Nephron (organoid): ENCODE results near the gene SHISA4.

Experiments used
- H3K27ac Mint-ChIP-seq, 3 experiments: 2 replicates each; pipeline ENCODE4 v1.8.0; 2020; ENCODE audit warnings: mixed read lengths in 3 of 3, mild to moderate bottlenecking in 2 of 3, moderate library complexity in 1 of 3
- H3K27me3 Mint-ChIP-seq: 2 replicates; pipeline ENCODE4 v1.8.0; 2021; ENCODE audit warnings: low read depth, mild to moderate bottlenecking, moderate library complexity, mixed read lengths
- H3K36me3 Mint-ChIP-seq: 2 replicates; pipeline ENCODE4 v1.8.0; 2020; ENCODE audit warnings: low read depth, mixed read lengths
- H3K4me1 Mint-ChIP-seq: 2 replicates; pipeline ENCODE4 v1.8.0; 2020; ENCODE audit warnings: mixed read lengths
- H3K4me3 Mint-ChIP-seq, 3 experiments: 2 replicates each; pipeline ENCODE4 v1.8.0; 2020; ENCODE audit warnings: mild to moderate bottlenecking in 3 of 3, mixed read lengths in 3 of 3, moderate library complexity in 2 of 3
- H3K9me3 Mint-ChIP-seq: 2 replicates; pipeline ENCODE4 v1.8.0; 2020; ENCODE audit warnings: mixed read lengths
- TF ChIP-seq, protein P1 (sequence below), 3 experiments: fragments of 200-600 bp; sonication (generic); IDR thresholded peaks; one replicate each; pipeline ENCODE4 v1.5.0; 2021; ENCODE audit warnings: antibody characterized with exemption in 3 of 3; ENCODE audit not compliant: unreplicated experiment in 3 of 3

Gene SHISA4

GRCh38 chr1:201880928-201881571 lies 7.6 kb upstream of the SHISA4 start:
- TF ChIP-seq, protein P1, sequence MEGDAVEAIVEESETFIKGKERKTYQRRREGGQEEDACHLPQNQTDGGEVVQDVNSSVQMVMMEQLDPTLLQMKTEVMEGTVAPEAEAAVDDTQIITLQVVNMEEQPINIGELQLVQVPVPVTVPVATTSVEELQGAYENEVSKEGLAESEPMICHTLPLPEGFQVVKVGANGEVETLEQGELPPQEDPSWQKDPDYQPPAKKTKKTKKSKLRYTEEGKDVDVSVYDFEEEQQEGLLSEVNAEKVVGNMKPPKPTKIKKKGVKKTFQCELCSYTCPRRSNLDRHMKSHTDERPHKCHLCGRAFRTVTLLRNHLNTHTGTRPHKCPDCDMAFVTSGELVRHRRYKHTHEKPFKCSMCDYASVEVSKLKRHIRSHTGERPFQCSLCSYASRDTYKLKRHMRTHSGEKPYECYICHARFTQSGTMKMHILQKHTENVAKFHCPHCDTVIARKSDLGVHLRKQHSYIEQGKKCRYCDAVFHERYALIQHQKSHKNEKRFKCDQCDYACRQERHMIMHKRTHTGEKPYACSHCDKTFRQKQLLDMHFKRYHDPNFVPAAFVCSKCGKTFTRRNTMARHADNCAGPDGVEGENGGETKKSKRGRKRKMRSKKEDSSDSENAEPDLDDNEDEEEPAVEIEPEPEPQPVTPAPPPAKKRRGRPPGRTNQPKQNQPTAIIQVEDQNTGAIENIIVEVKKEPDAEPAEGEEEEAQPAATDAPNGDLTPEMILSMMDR (IDR thresholded peaks at IDR 0.05; ENCODE audit: unreplicated experiment in 3 of 3), result no peak
- Mint-ChIP-seq H3K4me3 (no peak overlapping the region), H3K9me3 (no peaks in the 10 kb centered on the region), H3K4me1 (peaks cover 28% of the 10 kb centered on the region), H3K27me3 (peaks cover 7% of the 10 kb centered on the region), H3K36me3 (peaks cover 11% of the 10 kb centered on the region), H3K27ac (no peak overlapping the region)

DNA sequence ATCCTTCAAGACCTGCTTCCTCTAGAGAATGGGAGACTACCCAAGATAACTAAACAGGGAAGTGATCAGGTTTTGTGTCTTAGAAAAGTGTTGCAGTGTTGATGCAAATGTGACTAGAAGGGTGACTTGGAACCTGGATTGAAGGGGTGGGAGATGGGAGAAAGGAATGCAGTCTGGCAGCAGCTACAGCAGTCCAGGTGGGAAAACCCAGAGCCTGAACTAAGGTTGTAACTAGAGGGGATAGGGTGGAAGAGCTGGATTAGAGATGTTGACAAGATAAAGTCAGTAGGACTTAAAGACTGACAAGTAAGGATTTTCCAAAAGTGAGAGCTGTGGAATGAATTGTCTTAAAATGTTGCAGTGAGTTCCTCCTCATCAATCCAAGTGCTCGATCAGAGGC lies 7.1 kb upstream of the SHISA4 start:
- Mint-ChIP-seq H3K9me3 (no peaks in the 10 kb centered on the region), H3K4me3 (no peak overlapping the region), H3K27ac (no peak overlapping the region), H3K36me3 (peaks cover 5% of the 10 kb centered on the region), H3K27me3 (peaks cover 7% of the 10 kb centered on the region), H3K4me1 (peaks cover 28% of the 10 kb centered on the region)
- TF ChIP-seq, protein P1 (IDR thresholded peaks at IDR 0.05; ENCODE audit: unreplicated experiment in 3 of 3), result no peak

DNA sequence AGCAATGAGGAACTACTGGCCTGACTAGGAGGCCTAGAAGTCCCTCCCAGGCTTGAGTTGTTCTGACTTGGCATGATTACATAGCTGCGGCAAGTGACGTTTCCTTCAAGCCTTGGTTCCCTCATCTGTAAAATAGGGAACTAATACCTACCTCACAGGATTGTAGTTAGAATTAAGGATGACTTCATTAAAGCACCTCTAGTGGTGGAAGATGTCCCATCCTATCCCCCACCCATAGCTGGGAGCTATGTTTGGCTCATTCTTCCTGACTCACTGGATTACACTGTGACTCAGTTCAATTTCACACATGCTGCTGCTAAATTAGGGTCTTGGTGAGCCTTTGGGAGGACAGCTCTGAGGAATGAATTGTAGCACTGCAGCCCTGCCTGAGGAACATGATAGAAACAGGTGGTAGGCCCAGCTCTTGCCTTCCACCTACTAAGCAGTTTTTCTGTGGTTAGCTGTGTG lies 6.0 kb upstream of the SHISA4 start:
- Mint-ChIP-seq H3K4me3 (no peak overlapping the region), H3K4me1 (peaks cover 31% of the 10 kb centered on the region), H3K27me3 (peaks cover 13% of the 10 kb centered on the region), H3K9me3 (no peaks in the 10 kb centered on the region), H3K27ac (peak overlapping the region in 1 of 3 experiments; percentile 22), H3K36me3 (no peaks in the 10 kb centered on the region)
- TF ChIP-seq, protein P1 (IDR thresholded peaks at IDR 0.05; ENCODE audit: unreplicated experiment in 3 of 3), result no peak

- Mint-ChIP-seq H3K9me3 (no peaks in the 10 kb centered on the region), H3K27me3 (peaks cover 17% of the 10 kb centered on the region), H3K36me3 (no peaks in the 10 kb centered on the region), H3K27ac (peak overlapping the region in 1 of 3 experiments; percentile 22), H3K4me3 (no peak overlapping the region), H3K4me1 (peaks cover 36% of the 10 kb centered on the region)
- TF ChIP-seq, protein P1 (IDR thresholded peaks at IDR 0.05; ENCODE audit: unreplicated experiment in 3 of 3), result no peak
Measured at GRCh38 chr1:201883266-201883665, 5.4 kb upstream of the SHISA4 start.

- Mint-ChIP-seq H3K27ac (no peak overlapping the region), H3K4me3 (no peak overlapping the region), H3K27me3 (peaks cover 17% of the 10 kb centered on the region), H3K9me3 (no peaks in the 10 kb centered on the region), H3K36me3 (no peaks in the 10 kb centered on the region), H3K4me1 (peaks cover 36% of the 10 kb centered on the region)
- TF ChIP-seq, protein P1 (IDR thresholded peaks at IDR 0.05; ENCODE audit: unreplicated experiment in 3 of 3), result no peak
Measured at GRCh38 chr1:201883786-201884185, 4.9 kb upstream of the SHISA4 start.

DNA sequence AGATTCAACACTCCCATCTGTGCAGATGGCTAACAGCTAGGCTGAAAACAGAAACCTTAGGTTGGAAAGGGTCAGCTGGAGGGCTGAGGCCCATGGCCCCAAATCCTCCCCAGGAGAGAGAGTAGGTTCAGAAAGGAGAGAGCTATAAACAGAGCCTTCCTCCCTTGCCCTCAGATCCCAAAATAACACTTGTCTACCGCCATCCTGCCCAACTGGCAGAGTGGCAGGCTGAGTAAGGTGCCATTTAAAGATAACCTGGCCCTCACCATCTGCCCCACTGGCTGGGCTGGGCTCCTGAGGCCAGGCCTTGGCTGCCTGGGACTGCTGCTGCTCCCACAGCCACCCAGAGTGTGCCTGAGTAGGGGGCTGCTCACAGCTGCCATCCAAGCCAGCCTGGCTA lies 4.3 kb upstream of the SHISA4 start:
- TF ChIP-seq, protein P1 (IDR thresholded peaks at IDR 0.05; ENCODE audit: unreplicated experiment in 3 of 3), result no peak
- H3K27ac Mint-ChIP-seq, result peak overlapping the region in 1 of 3 experiments; percentile 35
- no peaks in the 10 kb centered on the region for H3K36me3 Mint-ChIP-seq
- peak overlapping the region in 1 of 3 experiments; percentile 50 for H3K4me3 Mint-ChIP-seq
- peaks cover 36% of the 10 kb centered on the region for H3K4me1 Mint-ChIP-seq
- H3K27me3 Mint-ChIP-seq, result peaks cover 17% of the 10 kb centered on the region
- H3K9me3 Mint-ChIP-seq, result no peaks in the 10 kb centered on the region
